Measurements from ENCODE around the gene EPS8.
"Not testable (repeated sequence)": the region's sequence is repeated elsewhere in the genome, so short reads cannot be mapped to it uniquely, and the experiment has no call there.

GRCh38 chr12:15741870-15742269 is 47.3 kb downstream of the EPS8 start:
- TF ChIP-seq MLX (CRISPR knock-in tag; IDR thresholded peaks at IDR 0.05); USF2 (CRISPR knock-in tag; IDR thresholded peaks at IDR 0.05); TEAD4 (CRISPR knock-in tag; IDR thresholded peaks at IDR 0.05); OVOL2 (CRISPR knock-in tag; IDR thresholded peaks at IDR 0.05; ENCODE audit: borderline replicate concordance); CTCF (IDR thresholded peaks at IDR 0.05); NFE2L1 (CRISPR knock-in tag; IDR thresholded peaks at IDR 0.05); ELF4 (CRISPR knock-in tag; IDR thresholded peaks at IDR 0.05; ENCODE audit: low read depth); NR2C2 (CRISPR knock-in tag; IDR thresholded peaks at IDR 0.05); NFYB (CRISPR knock-in tag; conservative IDR thresholded peaks at IDR 0.05; ENCODE audit: low read depth): not testable (repeated sequence)
